AG09319 (cell line): Measurements from ENCODE around the gene SPINK4.
A peak's percentile ranks its signal among the peaks of the same experiment; 100 is the strongest.

Experiments
- DNase-seq: peaks from one replicate; pipeline ENCODE4 v3.0.0-alpha.2; 2010; ENCODE audit warnings: low read depth; ENCODE audit errors: extremely low read depth
- CTCF ChIP-seq: IDR thresholded peaks from 2 replicates; pipeline ENCODE4 v1.5.1; 2011; ENCODE audit warnings: low read depth, mild to moderate bottlenecking, inconsistent platforms, low read length, moderate library complexity

SPINK4 gene

GRCh38 chr9:33272061-33272460, 32.1 kb downstream of the SPINK4 start:
- no peak for DNase-seq
- TF ChIP-seq CTCF, result no peak

GRCh38 chr9:33273266-33273971, 33.5 kb downstream of the SPINK4 start:
- TF ChIP-seq CTCF, result no peak
- no peak for DNase-seq

- DNase-seq, result no peak
- TF ChIP-seq CTCF, result no peak
Measured at GRCh38 chr9:33273972-33274328, 34.0 kb downstream of the SPINK4 start.

- no peak for DNase-seq
- no peak for TF ChIP-seq CTCF
Measured at GRCh38 chr9:33277484-33277883, 37.5 kb downstream of the SPINK4 start.

- no peak for TF ChIP-seq CTCF
- no peak for DNase-seq
Measured at GRCh38 chr9:33285502-33285901, 45.5 kb downstream of the SPINK4 start.

GRCh38 chr9:33287087-33287490, 47.1 kb downstream of the SPINK4 start:
- TF ChIP-seq CTCF, result peak; percentile 85
- DNase-seq, result peak; percentile 54

- no peak for TF ChIP-seq CTCF
Measured at GRCh38 chr9:33288235-33288634, 48.3 kb downstream of the SPINK4 start.

More at GRCh38 chr9:33288235-33288634, 48.3 kb downstream of the SPINK4 start:
- no peak for DNase-seq
